Neural crest cell (in vitro differentiated cells): ENCODE measurements around the gene F12. TPM values are rescaled to one million over a fixed set of nuclear protein-coding genes. Genes with fewer than 3 reads are reported as not detected.

Source experiments
- DNase-seq: peaks from one replicate; pipeline ENCODE4 v3.0.0; 2021; ENCODE audit warnings: low read depth, mixed read lengths, low spot score
- H3K27ac Mint-ChIP-seq: one replicate; pipeline ENCODE4 v1.8.0; 2021; ENCODE audit warnings: mild to moderate bottlenecking, mixed read lengths; ENCODE audit not compliant: unreplicated experiment
- H3K27me3 Mint-ChIP-seq: 2 replicates; pipeline ENCODE4 v1.8.0; 2021; ENCODE audit warnings: low read depth, mild to moderate bottlenecking, mixed read lengths
- H3K36me3 Mint-ChIP-seq: 2 replicates; pipeline ENCODE4 v1.8.0; 2021; ENCODE audit warnings: low read depth, mild to moderate bottlenecking, mixed read lengths
- H3K4me1 Mint-ChIP-seq: 2 replicates; pipeline ENCODE4 v1.8.0; 2021; ENCODE audit warnings: mixed read lengths
- H3K4me3 Mint-ChIP-seq: one replicate; pipeline ENCODE4 v1.8.0; 2021; ENCODE audit warnings: mild to moderate bottlenecking, mixed read lengths
- H3K9me3 Mint-ChIP-seq: 2 replicates; pipeline ENCODE4 v1.8.0; 2021; ENCODE audit warnings: mixed read lengths
- long read RNA-seq: library from polyadenylated mRNA; unstranded; transcript quantifications from one replicate; pipeline ENCODE4 v2.0.0, GENCODE V29; 2020
- total RNA-seq: library from RNA; stranded (reverse); gene quantifications from 2 replicates; pipeline ENCODE4 v1.2.1, GENCODE V29; 2021
- TF ChIP-seq, protein P1 (sequence below): fragments of 200-600 bp; sonication (generic); conservative IDR thresholded peaks from 2 replicates; pipeline ENCODE4 v1.5.0; 2021; ENCODE audit warnings: antibody characterized with exemption, mild to moderate bottlenecking

F12 gene
- total RNA-seq, result 2.3 and 2.7 TPM in 2 replicates
- long read RNA-seq, partial matches to known transcripts, result 0 of 1 reads
- long read RNA-seq, other reads (novel, unspliced or antisense), result 0 of 1 reads

GRCh38 chr5:177409043-177409801, at the start of gene F12:
Gene F12, minus strand, starts transcription at chr5:177409564. Its CDS starts 37 bp downstream, at chr5:177409527.
- peaks cover 42% of the 10 kb centered on the region for H3K27me3 Mint-ChIP-seq
- no peak within 1 kb of the TSS for H3K27ac Mint-ChIP-seq
- no peaks in the 10 kb centered on the region for H3K4me1 Mint-ChIP-seq
- H3K36me3 Mint-ChIP-seq, result no peaks in the 10 kb centered on the region
- no peak within 1 kb of the TSS for H3K4me3 Mint-ChIP-seq
- DNase-seq, result no peak
- no peaks in the 10 kb centered on the region for H3K9me3 Mint-ChIP-seq
- TF ChIP-seq, protein P1, sequence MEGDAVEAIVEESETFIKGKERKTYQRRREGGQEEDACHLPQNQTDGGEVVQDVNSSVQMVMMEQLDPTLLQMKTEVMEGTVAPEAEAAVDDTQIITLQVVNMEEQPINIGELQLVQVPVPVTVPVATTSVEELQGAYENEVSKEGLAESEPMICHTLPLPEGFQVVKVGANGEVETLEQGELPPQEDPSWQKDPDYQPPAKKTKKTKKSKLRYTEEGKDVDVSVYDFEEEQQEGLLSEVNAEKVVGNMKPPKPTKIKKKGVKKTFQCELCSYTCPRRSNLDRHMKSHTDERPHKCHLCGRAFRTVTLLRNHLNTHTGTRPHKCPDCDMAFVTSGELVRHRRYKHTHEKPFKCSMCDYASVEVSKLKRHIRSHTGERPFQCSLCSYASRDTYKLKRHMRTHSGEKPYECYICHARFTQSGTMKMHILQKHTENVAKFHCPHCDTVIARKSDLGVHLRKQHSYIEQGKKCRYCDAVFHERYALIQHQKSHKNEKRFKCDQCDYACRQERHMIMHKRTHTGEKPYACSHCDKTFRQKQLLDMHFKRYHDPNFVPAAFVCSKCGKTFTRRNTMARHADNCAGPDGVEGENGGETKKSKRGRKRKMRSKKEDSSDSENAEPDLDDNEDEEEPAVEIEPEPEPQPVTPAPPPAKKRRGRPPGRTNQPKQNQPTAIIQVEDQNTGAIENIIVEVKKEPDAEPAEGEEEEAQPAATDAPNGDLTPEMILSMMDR, result no peak

GRCh38 chr5:177458912-177459350, 49.6 kb upstream of the F12 start:
- Mint-ChIP-seq H3K9me3 (no peaks in the 10 kb centered on the region), H3K4me1 (peaks cover 27% of the 10 kb centered on the region), H3K27ac (no peak overlapping the region), H3K4me3 (peak overlapping the region; percentile 47), H3K36me3 (peaks cover 21% of the 10 kb centered on the region), H3K27me3 (peaks cover 16% of the 10 kb centered on the region)
- TF ChIP-seq, protein P1, result no peak
- no peak for DNase-seq

DNA sequence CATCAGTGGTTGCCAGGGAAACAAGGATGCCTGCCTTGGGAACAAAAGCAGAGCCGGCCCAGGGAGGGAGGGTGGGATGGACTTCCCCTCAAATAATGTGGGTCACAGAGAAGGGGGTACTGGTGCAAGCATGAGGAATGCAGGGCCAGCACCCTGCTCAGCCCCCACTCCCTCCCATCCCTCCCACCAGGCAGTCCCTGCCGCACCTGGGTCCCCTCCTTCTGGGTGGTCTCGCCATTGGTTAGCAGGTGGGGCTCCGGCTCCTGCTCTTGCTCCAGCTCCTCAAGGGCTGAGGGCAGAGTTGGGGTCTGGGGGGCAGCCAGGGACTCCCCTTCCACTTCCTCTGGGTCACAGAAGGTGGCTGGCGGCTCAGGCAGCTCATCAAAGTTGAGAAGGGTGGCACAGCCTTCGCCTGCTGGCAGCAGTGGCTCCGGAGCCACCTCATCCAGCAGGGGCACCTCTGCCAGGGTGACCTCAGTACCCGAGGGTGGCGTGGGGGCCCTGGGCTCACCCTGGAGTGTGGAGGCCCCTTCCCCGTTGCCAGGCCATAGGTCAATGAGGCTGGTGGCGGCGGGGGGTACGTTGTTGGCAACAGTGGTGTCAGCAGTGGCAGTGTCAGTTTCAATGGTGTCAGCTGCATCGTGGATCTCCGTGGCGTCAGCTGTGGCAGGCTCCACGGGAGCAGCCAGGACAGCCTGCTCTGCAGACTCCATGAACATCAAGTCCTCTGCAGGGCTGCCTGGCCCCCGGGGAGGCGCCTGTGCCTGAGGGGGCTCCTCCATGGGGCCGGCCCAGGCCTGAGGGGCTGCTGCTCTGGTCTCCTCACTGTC, 48.7 kb upstream of the F12 start:
- H3K4me3 Mint-ChIP-seq, result peak overlapping the region; percentile 95
- TF ChIP-seq, protein P1, result no peak
- H3K27ac Mint-ChIP-seq, result no peak overlapping the region
- H3K4me1 Mint-ChIP-seq, result peaks cover 34% of the 10 kb centered on the region
- no peak for DNase-seq
- H3K36me3 Mint-ChIP-seq, result peaks cover 14% of the 10 kb centered on the region
- no peaks in the 10 kb centered on the region for H3K9me3 Mint-ChIP-seq
- peaks cover 25% of the 10 kb centered on the region for H3K27me3 Mint-ChIP-seq

DNA sequence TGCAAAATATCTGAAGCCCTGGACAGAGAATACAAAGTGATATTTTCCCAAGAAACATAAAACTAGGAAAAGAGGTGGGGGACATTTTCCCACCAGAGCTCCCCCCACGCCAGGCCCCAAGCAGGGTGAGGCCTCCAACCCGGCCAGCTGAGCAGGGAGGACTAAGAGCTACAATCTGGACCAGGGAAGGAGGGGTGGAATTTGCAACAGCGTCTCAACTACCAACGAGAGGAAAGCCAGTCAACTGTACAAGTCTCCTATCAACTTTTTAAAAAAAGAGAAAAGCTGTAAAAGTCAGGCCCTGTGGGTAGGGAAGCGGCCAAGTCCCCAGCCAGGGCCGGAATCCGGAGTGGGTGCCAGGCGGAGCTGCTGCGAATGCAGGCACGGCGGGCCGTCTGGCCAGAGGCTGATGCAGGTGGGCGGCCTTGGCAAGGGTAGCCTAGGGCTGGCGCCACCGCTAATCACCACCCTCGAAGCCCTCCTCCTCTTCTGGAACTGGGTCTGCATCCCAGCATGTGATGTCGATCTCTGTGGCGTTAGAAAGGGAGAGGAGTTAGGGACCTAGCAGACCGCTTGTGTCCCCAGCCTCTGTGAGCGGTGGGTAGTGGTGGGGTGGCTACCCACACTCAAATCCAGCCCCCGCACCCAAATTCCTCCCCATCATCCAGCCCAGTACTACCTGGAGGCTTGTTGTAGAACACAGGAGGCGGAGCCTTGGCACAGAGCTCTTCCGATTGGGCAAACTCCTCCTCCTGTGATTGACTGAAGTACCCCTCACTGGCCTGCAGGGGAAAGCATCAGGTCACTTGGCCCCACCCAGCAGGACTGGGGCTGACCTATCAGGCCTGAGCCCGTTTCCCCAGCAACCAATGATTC, 47.9 kb upstream of the F12 start:
- Mint-ChIP-seq H3K27me3 (peaks cover 33% of the 10 kb centered on the region), H3K36me3 (peaks cover 14% of the 10 kb centered on the region), H3K27ac (peak overlapping the region; percentile 97), H3K9me3 (no peaks in the 10 kb centered on the region), H3K4me1 (peaks cover 38% of the 10 kb centered on the region), H3K4me3 (peak overlapping the region; percentile 95)
- TF ChIP-seq, protein P1, result peak; percentile 64
- peak; percentile 81 for DNase-seq

GRCh38 chr5:177456591-177456964, 47.2 kb upstream of the F12 start:
- H3K4me1 Mint-ChIP-seq, result peaks cover 37% of the 10 kb centered on the region
- peaks cover 12% of the 10 kb centered on the region for H3K36me3 Mint-ChIP-seq
- TF ChIP-seq, protein P1, result no peak
- H3K4me3 Mint-ChIP-seq, result peak overlapping the region; percentile 93
- H3K27ac Mint-ChIP-seq, result peak overlapping the region; percentile 78
- peaks cover 37% of the 10 kb centered on the region for H3K27me3 Mint-ChIP-seq
- no peaks in the 10 kb centered on the region for H3K9me3 Mint-ChIP-seq
- DNase-seq, result no peak
